Brain microvascular endothelial cell (primary cell): ENCODE data around the gene TMBIM4.
"Not testable (repeated sequence)": the region's sequence is repeated elsewhere in the genome, so short reads cannot be mapped to it uniquely, and the experiment has no call there.

Experiments used
- DNase-seq: peaks from one replicate; pipeline ENCODE4 v3.0.0-alpha.2; 2020
- H3K27ac ChIP-seq: fragments of 250-450 bp; sonication (Bioruptor Pico); 2 replicates; pipeline ENCODE4 v1.5.1; 2020; ENCODE audit warnings: mild to moderate bottlenecking, moderate library complexity
- H3K27me3 ChIP-seq: fragments of 250-450 bp; sonication (Bioruptor Pico); replicated peaks from 2 replicates; pipeline ENCODE4 v1.5.1; 2020; ENCODE audit warnings: mild to moderate bottlenecking
- H3K36me3 ChIP-seq: fragments of 250-450 bp; sonication (Bioruptor Pico); replicated peaks from 2 replicates; pipeline ENCODE4 v1.5.1; 2020; ENCODE audit warnings: mild to moderate bottlenecking
- H3K4me3 ChIP-seq: 2 replicates; pipeline ENCODE4 v1.5.1; 2011; ENCODE audit warnings: low read depth, mild to moderate bottlenecking, control low read depth, low read length, moderate library complexity
- in situ Hi-C: cut with HindIII; loops from 2 replicates; pipeline ENCODE4 v1.10.0; 2017; ENCODE audit warnings: low sequenced_read_pairs, low pct_ligation_motif_present
- TF ChIP-seq, protein P1 (sequence below): IDR thresholded peaks from 2 replicates; pipeline ENCODE4 v1.5.1; 2011; ENCODE audit warnings: low read depth, mild to moderate bottlenecking, moderate library complexity, low read length, control low read depth, inconsistent platforms; ENCODE audit errors: missing control alignments

TMBIM4 gene

DNA sequence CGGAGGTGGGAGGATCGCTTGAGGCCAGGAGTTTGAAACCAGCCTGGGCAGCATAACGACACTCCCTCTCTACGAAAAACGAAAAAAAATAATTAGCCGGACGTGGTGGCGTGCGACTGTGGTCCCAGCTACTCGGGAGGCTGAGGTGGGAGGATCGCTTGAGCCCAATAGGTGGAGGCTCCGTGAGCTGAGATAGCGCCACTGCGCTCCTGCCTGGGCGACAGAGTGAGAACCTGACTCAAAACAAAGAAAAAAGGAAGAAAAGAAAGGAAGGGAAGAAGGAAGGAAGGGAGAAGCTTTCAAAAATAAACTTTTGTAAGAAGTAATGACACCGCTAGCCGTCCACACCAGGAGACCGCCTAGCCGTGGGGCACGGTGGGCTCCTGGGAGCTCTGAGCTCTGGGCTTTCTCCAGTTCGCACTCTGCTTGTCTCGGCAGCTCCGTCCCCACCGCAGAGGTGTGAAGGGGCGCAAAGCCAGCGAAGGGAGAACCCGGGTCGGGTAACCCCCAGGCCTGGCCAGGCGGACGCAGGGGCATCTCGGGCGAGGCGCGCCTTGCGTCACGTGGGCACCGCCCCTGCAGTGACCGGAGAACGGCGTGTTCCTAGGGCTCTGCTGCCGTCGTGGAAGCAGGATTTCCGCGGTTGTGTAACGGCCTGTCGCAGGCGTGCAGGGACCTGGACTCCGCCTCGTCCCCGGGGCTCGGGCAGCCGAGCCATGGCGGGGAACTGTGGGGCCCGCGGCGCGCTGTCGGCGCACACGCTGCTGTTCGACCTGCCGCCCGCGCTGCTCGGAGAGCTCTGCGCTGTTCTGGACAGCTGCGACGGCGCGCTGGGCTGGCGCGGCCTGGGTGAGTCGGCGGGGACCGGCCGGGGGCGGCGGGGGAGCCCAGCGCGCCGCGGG lies 19.0 kb upstream of the TMBIM4 start, which contains the start of gene IRAK3:
IRAK3 (plus strand) TSS at position 631 of the 902 bp plus-strand sequence; CDS start at position 717, 86 bp downstream.
- H3K27ac ChIP-seq = no peak within 1 kb of the TSS
- H3K27me3 ChIP-seq = no peaks in the 10 kb centered on the region
- in situ Hi-C loops = no loop called here
- TF ChIP-seq, protein P1, sequence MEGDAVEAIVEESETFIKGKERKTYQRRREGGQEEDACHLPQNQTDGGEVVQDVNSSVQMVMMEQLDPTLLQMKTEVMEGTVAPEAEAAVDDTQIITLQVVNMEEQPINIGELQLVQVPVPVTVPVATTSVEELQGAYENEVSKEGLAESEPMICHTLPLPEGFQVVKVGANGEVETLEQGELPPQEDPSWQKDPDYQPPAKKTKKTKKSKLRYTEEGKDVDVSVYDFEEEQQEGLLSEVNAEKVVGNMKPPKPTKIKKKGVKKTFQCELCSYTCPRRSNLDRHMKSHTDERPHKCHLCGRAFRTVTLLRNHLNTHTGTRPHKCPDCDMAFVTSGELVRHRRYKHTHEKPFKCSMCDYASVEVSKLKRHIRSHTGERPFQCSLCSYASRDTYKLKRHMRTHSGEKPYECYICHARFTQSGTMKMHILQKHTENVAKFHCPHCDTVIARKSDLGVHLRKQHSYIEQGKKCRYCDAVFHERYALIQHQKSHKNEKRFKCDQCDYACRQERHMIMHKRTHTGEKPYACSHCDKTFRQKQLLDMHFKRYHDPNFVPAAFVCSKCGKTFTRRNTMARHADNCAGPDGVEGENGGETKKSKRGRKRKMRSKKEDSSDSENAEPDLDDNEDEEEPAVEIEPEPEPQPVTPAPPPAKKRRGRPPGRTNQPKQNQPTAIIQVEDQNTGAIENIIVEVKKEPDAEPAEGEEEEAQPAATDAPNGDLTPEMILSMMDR = no peak
- no peaks in the 10 kb centered on the region for H3K36me3 ChIP-seq
- no peak for DNase-seq
- H3K4me3 ChIP-seq = peak within 1 kb of the TSS; percentile 65

DNA sequence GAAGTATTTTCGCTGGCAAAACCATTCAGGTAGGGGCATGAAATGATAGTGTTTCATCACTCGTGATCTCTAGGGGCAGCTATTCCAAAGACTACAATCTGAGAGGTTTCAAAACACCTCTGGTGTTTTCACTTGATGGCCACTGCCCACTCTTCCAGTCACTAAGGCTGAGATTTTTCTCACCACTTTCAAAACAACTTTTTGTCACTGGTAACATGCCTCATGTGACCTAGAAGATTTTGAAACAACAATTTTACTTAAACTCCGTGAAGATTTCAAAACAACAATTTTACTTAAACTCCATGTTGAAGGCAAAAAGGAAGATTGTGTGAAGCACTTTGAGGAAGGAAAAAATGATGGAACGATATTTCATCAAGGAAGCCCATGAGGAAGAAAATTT lies 18.0 kb upstream of the TMBIM4 start:
- no peaks in the 10 kb centered on the region for H3K36me3 ChIP-seq
- in situ Hi-C loops = no loop called here
- no peak overlapping the region for H3K27ac ChIP-seq
- TF ChIP-seq, protein P1 = no peak
- DNase-seq = no peak
- no peak overlapping the region for H3K4me3 ChIP-seq
- no peaks in the 10 kb centered on the region for H3K27me3 ChIP-seq

DNA sequence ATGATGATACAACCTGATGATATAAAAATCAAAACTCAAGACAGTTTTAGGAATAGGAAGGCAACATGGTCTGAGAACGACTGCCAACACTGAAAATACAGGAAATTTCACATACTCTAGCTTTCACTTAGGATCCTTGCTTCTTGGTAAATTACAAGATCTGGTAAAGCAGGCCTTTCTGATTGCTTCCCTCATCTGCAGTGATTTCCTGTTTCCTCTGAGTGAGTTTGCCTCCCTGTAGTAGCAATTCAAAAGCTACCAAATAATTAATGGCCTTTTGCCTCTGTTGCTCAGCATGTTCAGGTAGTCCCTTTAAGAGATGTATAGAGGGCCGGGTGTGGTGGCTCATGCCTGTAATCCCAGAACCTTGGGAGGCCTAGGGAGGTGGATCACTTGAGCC lies 17.2 kb upstream of the TMBIM4 start:
- Histone ChIP-seq H3K27ac (no peak overlapping the region), H3K4me3 (no peak overlapping the region), H3K36me3 (no peaks in the 10 kb centered on the region), H3K27me3 (no peaks in the 10 kb centered on the region)
- TF ChIP-seq, protein P1 = no peak
- no peak for DNase-seq
- in situ Hi-C loops = no loop called here

DNA sequence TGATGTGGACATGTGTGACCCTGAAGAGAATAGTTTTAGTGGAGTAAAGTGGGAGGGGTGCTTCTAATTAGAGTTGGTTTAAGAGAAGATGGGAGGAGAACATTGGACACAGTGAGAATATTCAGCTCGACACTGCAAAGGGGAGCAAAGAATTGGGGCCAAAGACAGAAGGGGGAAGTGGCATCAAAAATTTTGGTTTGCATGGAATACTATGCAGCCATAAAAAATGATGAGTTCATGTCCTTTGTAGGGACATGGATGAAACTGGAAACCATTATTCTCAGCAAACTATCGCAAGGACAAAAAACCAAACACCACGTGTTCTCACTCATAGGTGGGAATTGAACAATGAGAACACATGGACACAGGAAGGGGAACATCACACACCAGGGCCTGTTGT lies 15.0 kb upstream of the TMBIM4 start:
- in situ Hi-C loops, H3K27me3 ChIP-seq, DNase-seq, H3K36me3 ChIP-seq, H3K27ac ChIP-seq, H3K4me3 ChIP-seq: not testable (repeated sequence)

DNA sequence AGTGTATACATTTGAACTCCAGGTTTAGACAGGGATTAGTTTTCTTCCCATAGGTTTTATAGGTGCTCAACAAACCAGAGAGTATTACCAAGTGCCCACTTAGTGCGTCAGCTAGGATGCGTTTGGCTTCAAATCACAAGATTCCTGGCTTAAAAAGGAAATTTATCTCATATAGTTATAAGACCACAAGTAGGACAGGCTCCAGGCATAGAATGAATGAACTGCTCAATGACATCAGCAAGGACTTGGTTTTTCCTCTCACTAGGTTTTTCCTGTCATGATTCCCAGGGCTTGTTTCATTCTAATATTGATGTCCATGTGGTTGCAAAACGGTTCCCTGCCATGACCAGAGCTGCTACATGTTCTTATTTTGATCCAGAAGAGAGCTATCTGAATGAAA lies 13.2 kb upstream of the TMBIM4 start:
- in situ Hi-C loops = no loop called here
- no peaks in the 10 kb centered on the region for H3K36me3 ChIP-seq
- H3K4me3 ChIP-seq = no peak overlapping the region
- no peaks in the 10 kb centered on the region for H3K27me3 ChIP-seq
- DNase-seq = no peak
- H3K27ac ChIP-seq = no peak overlapping the region
- TF ChIP-seq, protein P1 = no peak

DNA sequence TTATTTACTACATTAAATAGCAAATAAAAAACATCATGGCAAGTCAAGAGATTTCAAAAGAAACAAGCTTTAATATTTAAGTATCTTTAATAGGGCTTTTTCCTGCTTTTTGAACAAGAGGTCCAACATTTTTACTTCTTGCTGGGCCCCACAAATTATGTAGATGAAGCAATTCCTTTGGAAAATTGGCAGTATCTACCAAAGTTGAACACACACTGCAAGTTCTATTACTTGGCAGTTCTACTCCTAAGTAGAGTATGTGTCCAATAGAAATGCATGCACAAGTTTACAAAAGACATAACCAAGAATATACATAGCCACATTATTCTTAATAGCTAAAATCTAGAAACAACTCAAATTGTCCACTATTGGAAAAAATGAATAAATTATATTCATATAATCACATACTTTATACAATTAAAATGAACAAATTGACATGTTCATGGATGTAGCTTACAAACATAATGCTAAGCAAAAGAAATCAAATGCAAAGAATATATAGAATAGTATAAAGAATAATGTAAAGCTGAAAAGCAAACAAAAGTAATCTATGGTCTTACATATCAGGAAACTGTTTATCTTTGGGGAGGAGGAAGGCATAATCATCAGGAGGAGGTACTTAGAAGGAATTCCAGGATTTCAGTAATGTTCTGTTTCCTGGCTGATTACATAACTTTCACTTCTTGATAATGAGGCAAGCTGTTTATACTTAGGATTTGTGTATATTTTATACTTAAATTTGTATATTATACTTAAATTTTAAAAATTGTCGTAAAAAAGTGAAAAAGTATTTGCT lies 6.5 kb upstream of the TMBIM4 start:
- no peak for DNase-seq
- TF ChIP-seq, protein P1 = no peak
- Histone ChIP-seq H3K27me3 (no peaks in the 10 kb centered on the region), H3K27ac (no peak overlapping the region), H3K36me3 (no peaks in the 10 kb centered on the region), H3K4me3 (no peak overlapping the region)
- in situ Hi-C loops = no loop called here

DNA sequence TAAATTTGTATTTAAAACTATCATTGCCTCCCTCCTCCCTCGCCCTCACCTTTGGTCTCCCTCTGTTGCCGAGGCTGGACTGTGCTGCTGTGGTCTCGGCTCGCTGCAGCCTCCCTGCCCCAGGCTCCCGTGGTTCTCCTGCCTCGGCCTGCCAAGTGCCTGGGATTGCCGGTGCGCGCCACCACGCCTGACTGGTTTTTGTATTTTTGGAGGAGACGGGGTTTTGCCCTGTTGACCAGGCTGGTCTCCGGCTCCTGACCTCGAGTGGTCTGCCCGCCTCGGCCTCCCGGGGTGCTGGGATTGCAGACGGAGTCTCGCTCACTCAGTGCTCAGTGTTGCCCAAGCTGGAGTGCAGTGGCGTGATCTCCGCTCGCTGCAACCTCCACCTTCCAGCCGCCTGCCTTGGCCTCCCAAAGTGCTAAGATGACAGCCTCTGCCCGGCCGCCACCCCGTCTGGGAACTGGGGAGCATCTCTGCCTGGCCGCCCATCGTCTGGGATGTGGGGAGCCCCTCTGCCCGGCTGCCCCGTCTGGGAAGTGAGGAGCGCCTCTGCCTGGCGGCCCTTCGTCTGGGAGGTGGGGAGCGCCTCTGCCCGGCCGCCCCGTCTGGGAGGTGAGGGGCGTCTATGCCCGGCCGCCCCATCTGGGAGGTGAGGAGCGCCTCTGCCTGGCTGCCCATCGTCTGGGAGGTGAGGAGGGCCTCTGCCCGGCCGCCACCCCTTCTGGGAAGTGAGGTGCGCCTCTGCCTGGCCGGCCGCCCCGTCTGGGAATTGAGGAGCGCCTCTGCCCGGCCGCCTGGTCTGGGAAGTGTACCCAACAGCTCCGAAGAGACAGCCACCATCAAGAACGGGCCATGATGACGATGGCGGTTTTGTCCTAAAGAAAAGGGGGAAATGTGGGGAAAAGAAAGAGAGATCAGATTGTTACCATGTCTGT lies 4.9 kb upstream of the TMBIM4 start:
- H3K4me3 ChIP-seq, in situ Hi-C loops, DNase-seq, H3K36me3 ChIP-seq, H3K27ac ChIP-seq, H3K27me3 ChIP-seq: not testable (repeated sequence)
